ENCODE measurements around the gene PRTN3.

Gene PRTN3, protein sequence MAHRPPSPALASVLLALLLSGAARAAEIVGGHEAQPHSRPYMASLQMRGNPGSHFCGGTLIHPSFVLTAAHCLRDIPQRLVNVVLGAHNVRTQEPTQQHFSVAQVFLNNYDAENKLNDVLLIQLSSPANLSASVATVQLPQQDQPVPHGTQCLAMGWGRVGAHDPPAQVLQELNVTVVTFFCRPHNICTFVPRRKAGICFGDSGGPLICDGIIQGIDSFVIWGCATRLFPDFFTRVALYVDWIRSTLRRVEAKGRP

DNA sequence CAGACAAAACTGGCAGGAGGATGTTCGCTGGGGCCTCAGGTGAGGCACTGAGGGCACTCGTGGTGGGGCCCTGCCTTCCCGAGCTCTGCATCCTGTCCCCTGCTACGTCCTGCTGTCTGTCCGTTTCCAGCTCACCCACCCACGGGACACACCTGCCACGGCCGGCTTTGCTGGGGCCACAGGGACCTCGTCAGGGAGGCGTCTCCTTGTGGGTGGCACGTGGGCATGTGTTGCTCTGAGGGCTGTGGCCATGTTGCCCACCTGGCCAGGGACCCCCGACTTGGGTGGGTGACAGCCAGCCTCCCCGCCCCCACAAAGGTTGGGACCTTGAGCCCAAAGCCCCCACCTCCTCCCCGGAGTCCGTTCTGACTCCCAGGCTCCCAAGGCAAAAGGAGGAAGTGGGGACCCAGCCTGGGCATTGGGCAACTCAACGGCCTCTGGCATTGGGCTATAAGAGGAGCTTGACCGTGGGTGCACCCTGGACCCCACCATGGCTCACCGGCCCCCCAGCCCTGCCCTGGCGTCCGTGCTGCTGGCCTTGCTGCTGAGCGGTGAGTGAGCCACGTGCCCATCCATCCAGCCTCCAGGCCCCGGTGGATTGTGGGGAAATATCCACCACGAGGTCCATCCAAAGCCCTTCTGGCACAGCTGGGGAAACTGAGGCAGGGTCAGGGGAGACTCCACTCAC, at the start of gene PRTN3:
PRTN3 (plus strand) TSS at position 481 of the 688 bp plus-strand sequence; CDS start at position 491, 10 bp downstream.
- H3K4me3 Mint-ChIP-seq: no peak within 1 kb of the TSS
- H3K9me3 Mint-ChIP-seq: no peaks in the 10 kb centered on the region
- H3K36me3 Mint-ChIP-seq (ENCODE audit: low read depth): no peaks in the 10 kb centered on the region
- H3K27me3 Mint-ChIP-seq (ENCODE audit: low read depth): peaks cover 17% of the 10 kb centered on the region
- DNase-seq (ENCODE audit: low spot score): no peak
- peak within 1 kb of the TSS; percentile 10 for H3K27ac Mint-ChIP-seq
- peaks cover 2% of the 10 kb centered on the region for H3K4me1 Mint-ChIP-seq (ENCODE audit: low read depth)

GRCh38 chr19:791007-791566, 49.7 kb upstream of the PRTN3 start:
- H3K27me3 Mint-ChIP-seq (ENCODE audit: low read depth): peaks cover 3% of the 10 kb centered on the region
- no peaks in the 10 kb centered on the region for H3K4me1 Mint-ChIP-seq (ENCODE audit: low read depth)
- no peaks in the 10 kb centered on the region for H3K9me3 Mint-ChIP-seq
- DNase-seq (ENCODE audit: low spot score): no peak
- H3K36me3 Mint-ChIP-seq (ENCODE audit: low read depth): no peaks in the 10 kb centered on the region
- no peak overlapping the region for H3K27ac Mint-ChIP-seq
- H3K4me3 Mint-ChIP-seq: no peak overlapping the region

GRCh38 chr19:791567-792305, 49.1 kb upstream of the PRTN3 start:
- Mint-ChIP-seq H3K4me1 (ENCODE audit: low read depth) (peaks cover 2% of the 10 kb centered on the region), H3K27me3 (ENCODE audit: low read depth) (peaks cover 3% of the 10 kb centered on the region), H3K36me3 (ENCODE audit: low read depth) (no peaks in the 10 kb centered on the region), H3K27ac (no peak overlapping the region), H3K9me3 (no peaks in the 10 kb centered on the region), H3K4me3 (no peak overlapping the region)
- DNase-seq (ENCODE audit: low spot score): no peak

GRCh38 chr19:792306-792885, 48.4 kb upstream of the PRTN3 start:
- Mint-ChIP-seq H3K27ac (no peak overlapping the region), H3K9me3 (no peaks in the 10 kb centered on the region), H3K27me3 (ENCODE audit: low read depth) (peaks cover 3% of the 10 kb centered on the region), H3K4me3 (no peak overlapping the region), H3K36me3 (ENCODE audit: low read depth) (no peaks in the 10 kb centered on the region), H3K4me1 (ENCODE audit: low read depth) (peaks cover 4% of the 10 kb centered on the region)
- no peak for DNase-seq (ENCODE audit: low spot score)

DNA sequence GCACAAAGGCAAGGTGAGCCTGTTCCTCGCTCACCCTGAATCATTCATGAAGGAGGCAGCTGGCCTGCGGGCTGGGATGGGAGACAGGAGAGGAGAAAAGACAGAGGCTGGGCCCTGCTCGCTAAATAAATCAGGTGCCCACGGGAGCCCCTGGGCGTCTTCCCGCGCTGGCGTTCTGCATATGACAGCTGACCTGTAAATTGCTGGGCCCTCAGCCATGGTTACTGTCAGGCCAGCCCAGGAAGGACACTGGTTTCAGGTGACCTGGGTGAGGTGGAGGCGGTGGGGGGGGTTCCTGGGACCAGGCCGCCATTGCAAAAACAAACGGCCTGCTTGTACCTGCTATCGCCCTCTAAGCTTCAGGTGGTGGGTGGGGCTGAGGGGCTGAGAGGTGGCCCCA, 47.0 kb upstream of the PRTN3 start:
- no peaks in the 10 kb centered on the region for H3K9me3 Mint-ChIP-seq
- no peak for DNase-seq (ENCODE audit: low spot score)
- H3K27ac Mint-ChIP-seq: peak overlapping the region; percentile 36
- peaks cover 4% of the 10 kb centered on the region for H3K4me1 Mint-ChIP-seq (ENCODE audit: low read depth)
- H3K27me3 Mint-ChIP-seq (ENCODE audit: low read depth): peaks cover 3% of the 10 kb centered on the region
- H3K4me3 Mint-ChIP-seq: no peak overlapping the region
- H3K36me3 Mint-ChIP-seq (ENCODE audit: low read depth): peaks cover 4% of the 10 kb centered on the region

DNA sequence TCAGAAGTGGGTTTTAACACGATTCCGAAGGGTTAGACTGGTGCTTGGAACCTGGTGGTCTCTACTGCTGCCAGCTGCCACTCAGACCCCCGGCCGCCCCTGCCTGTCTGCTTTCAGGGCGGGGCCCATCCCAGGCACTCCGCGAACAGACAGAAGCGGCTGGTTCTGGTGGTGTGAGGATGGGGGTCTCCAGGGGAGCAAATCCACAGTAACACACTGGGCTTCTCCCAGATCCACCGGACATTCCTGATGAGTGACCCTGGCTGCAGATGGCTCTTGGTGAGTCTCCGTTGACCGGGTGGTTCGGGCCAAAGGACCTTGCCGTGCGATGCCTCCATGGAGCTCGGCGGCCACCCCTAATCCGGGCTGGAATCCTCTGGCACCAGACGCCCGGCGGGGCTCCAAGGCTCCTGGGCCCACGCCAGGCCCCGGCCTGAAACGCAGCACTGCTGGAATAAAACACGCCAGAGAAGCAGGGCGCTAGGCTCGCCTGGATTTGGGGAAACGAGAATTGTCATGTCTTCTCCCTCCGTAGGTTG, 45.7 kb upstream of the PRTN3 start:
- no peak for DNase-seq (ENCODE audit: low spot score)
- Mint-ChIP-seq H3K9me3 (no peaks in the 10 kb centered on the region), H3K4me3 (no peak overlapping the region), H3K27me3 (ENCODE audit: low read depth) (no peaks in the 10 kb centered on the region), H3K27ac (no peak overlapping the region), H3K36me3 (ENCODE audit: low read depth) (peaks cover 16% of the 10 kb centered on the region), H3K4me1 (ENCODE audit: low read depth) (peaks cover 11% of the 10 kb centered on the region)

DNA sequence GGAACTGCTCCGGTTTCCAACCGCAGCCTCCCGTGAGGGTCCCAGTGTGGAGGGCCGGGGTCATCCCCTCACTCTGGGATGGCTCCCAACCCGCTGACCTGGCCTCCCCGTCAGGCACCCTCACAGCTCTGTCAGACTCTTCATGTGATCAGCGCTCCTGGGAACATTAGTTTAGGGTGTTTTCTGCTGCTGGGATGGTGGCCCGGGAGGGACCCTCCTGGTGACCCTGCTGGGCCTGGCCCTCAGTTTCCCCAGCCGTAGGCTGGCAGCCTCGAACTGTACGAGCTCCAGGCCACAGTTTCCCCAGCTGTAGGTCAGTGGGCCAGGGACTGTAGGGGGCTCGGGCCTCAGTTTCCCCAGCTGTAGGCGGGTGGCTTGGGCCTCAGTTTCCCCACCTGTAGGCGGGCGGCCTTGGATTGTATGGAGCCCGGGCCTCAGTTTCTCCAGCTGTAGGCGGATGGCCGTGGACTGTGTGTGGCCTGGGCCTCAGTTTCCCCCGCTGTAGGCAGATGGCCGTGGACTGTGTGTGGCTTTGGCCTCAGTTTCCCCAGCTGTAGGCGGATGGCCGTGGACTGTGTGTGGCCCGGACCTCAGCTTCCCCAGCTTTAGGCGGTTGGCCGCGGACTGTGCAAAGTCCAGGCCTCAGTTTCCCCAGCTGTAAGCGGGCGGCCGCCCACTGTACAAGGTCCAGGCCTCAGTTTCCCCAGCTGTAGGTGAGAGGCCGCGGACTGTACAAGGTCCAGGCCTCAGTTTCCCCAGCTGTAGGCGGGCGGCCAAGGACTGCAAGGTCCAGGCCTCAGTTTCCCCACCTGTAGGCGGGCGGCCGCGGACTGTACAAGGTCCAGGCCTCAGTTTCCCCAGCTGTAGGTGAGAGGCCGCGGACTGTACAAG, 44.9 kb upstream of the PRTN3 start:
- peaks cover 22% of the 10 kb centered on the region for H3K36me3 Mint-ChIP-seq (ENCODE audit: low read depth)
- no peak overlapping the region for H3K27ac Mint-ChIP-seq
- DNase-seq (ENCODE audit: low spot score): no peak
- H3K4me1 Mint-ChIP-seq (ENCODE audit: low read depth): peaks cover 17% of the 10 kb centered on the region
- no peak overlapping the region for H3K4me3 Mint-ChIP-seq
- H3K9me3 Mint-ChIP-seq: no peaks in the 10 kb centered on the region
- no peaks in the 10 kb centered on the region for H3K27me3 Mint-ChIP-seq (ENCODE audit: low read depth)

DNA sequence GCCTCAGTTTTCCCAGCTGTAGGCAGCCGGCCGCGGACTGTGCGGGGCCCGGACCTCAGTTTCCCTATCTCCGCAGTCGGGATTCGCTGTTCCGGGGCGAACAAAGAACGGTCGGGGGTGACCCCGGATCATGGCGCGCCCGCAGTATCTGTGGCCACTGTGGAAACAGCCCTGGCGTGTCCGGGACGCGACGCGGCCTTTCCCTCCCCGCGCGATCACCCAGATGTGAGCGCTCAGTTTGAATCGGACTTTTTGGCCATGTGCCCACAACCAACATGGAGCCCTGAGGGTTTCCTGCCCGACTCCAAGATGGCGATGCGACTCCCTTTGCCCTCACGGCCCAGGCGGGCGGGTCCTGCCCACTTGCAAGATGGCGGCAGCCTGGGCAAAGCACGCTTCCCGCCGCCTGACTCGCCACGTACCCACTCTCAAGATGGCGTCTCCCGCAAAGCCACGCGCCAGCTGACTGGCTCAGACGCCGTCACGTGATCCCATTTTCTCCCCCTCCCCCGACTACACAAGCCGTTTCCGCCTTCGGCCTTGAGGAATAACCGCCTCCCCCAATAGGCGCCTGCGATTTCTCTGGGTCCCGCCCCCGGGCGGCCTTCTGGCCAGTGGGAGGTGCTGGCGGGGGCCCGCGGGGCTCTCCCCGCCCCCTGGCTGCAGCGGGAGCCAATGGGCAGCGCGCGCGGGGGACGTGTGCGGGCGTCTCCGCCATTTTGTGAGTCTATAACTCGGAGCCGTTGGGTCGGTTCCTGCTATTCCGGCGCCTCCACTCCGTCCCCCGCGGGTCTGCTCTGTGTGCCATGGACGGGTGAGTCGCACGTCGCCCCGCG, 43.9 kb upstream of the PRTN3 start, which contains the start of gene PTBP1:
PTBP1 (plus strand) TSS at position 761 of the 836 bp plus-strand sequence; CDS start at position 807, 46 bp downstream.
- peak; percentile 100 for DNase-seq (ENCODE audit: low spot score)
- Mint-ChIP-seq H3K9me3 (no peaks in the 10 kb centered on the region), H3K27me3 (ENCODE audit: low read depth) (no peaks in the 10 kb centered on the region), H3K27ac (peak within 1 kb of the TSS; percentile 89), H3K4me1 (ENCODE audit: low read depth) (peaks cover 21% of the 10 kb centered on the region), H3K4me3 (peak within 1 kb of the TSS; percentile 94), H3K36me3 (ENCODE audit: low read depth) (peaks cover 30% of the 10 kb centered on the region)

DNA sequence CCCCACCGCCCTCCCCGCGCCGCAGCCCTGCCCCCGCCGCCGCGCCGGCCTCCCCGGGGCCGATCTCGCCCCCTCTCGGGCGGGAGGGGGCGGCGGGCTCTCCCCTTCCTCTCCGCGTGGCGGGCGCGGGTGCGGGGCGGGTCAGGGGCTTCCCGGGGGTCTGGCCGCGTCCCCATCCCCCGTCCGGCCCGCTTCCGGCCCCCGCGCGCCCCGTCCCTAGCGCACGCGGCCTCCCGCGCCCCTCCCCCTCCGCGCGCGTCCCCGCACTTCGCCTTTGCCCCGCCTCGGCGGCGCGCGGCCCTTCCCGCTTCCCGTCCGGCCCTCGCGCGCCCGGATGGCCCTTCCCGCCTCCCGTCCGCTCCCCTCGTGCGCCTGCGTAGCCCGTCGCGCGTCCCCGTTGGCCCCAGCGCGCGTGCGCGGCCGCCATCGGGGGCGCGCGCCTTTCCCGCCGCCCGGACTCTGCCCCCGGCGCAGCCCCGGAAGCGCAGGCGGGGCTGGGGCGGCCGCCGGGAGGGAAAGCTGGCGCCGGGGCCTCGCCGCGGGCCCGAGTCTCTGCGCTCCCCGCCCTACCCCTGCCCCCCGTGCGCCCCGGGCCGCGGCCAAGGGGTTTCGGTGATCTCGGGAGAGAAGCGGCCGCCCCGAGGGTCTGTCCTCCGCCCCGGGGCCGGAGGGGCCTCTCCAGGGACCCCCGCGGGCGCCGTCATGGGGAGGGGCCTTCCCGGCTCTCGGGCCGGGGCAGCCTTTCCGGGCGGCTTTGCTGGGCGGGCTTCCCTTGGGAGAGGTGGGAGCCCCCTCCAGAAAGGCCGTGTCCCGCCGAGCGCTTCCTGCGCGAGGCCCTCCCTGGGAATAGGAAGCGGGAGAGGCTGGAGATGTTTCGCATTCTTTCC, 43.0 kb upstream of the PRTN3 start:
- peak overlapping the region; percentile 93 for H3K4me3 Mint-ChIP-seq
- no peaks in the 10 kb centered on the region for H3K27me3 Mint-ChIP-seq (ENCODE audit: low read depth)
- peaks cover 35% of the 10 kb centered on the region for H3K36me3 Mint-ChIP-seq (ENCODE audit: low read depth)
- H3K9me3 Mint-ChIP-seq: no peaks in the 10 kb centered on the region
- peaks cover 24% of the 10 kb centered on the region for H3K4me1 Mint-ChIP-seq (ENCODE audit: low read depth)
- H3K27ac Mint-ChIP-seq: peak overlapping the region; percentile 89
- peak; percentile 92 for DNase-seq (ENCODE audit: low spot score)

DNA sequence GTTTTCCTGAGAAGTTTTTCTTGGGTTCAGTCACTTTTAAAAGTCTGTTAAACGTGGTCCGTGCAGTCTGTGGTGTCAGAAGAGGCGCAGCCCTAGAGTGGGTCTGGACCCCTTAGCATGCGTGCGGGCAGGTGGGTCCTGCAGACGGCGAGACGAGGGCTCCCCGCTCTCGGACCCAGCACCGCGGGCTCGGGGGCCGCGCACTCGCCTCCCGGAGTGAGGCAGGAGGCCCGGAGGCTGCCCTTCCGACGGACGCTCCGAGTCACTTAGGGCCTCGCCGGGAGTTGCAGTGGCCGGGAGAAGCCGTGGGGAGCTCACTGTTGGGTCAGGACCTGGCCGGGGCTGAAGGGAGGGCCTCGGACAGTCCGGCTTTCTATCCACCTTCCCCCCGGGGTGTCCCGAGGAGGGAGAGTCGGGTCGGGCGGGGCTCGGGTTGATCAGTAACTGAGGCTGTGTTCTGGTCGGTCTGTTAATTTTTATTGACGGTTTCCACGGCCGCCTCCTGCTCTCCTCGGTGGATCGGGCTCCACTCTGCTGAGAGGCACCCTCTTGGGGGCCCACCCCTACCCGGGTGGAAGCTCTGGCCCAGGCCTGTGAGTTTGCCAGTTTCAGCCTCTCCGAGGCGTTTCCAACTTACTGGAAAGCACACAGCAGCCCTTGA, 42.3 kb upstream of the PRTN3 start:
- DNase-seq (ENCODE audit: low spot score): no peak
- Mint-ChIP-seq H3K36me3 (ENCODE audit: low read depth) (peaks cover 38% of the 10 kb centered on the region), H3K27me3 (ENCODE audit: low read depth) (no peaks in the 10 kb centered on the region), H3K9me3 (no peaks in the 10 kb centered on the region), H3K4me3 (peak overlapping the region; percentile 93), H3K27ac (peak overlapping the region; percentile 89), H3K4me1 (ENCODE audit: low read depth) (peaks cover 25% of the 10 kb centered on the region)

Data from T-helper 2 cell treated with Interferon-gamma antibody and Interleukin-4, amounts not matched to agents 5 μg/mL and 100 μg/mL, for 36 hours (primary cell).